Activated CD4-positive, CD25-positive, alpha-beta regulatory T cell treated with anti-CD3 and anti-CD28 coated beads, Interleukin-2, amount 50 U/mL, for 16 hours (primary cell): ENCODE measurements around the gene OPN3.
"Not testable (repeated sequence)": the region's sequence is repeated elsewhere in the genome, so short reads cannot be mapped to it uniquely, and the experiment has no call there.

Experiments used
- DNase-seq: peaks from one replicate; pipeline ENCODE4 v3.0.0-alpha.2; 2020; ENCODE audit warnings: low read depth, low spot score

OPN3 gene, protein sequence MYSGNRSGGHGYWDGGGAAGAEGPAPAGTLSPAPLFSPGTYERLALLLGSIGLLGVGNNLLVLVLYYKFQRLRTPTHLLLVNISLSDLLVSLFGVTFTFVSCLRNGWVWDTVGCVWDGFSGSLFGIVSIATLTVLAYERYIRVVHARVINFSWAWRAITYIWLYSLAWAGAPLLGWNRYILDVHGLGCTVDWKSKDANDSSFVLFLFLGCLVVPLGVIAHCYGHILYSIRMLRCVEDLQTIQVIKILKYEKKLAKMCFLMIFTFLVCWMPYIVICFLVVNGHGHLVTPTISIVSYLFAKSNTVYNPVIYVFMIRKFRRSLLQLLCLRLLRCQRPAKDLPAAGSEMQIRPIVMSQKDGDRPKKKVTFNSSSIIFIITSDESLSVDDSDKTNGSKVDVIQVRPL

GRCh38 chr1:241640149-241640866 lies at the start of gene OPN3, which contains the start of gene CHML:
OPN3 (minus strand) TSS chr1:241640369; CDS start chr1:241640254, 115 bp downstream.
CHML (minus strand) TSS chr1:241640369; CDS start chr1:241635766, 4,603 bp downstream.
- peak; percentile 79 for DNase-seq

GRCh38 chr1:241688940-241689368 lies 48.8 kb upstream of the OPN3 start:
- DNase-seq: no peak

DNA sequence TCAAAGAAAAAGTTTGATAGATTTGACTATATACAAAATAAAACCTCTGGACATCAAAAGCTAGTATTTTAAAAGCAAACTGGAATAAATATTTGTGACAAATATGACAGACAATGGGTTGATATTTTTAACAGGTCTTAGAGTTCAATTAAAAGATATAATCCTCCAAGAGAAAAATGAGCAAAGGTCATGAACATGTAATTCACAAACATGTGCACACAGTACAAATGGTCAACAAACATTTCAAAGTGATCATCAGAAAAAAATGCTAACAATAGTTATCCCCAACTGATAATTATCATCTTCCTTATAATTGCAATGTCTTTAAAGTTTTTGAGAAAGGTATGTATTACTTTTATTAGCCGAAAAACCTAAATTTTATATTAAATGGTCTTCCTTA lies 43.9 kb upstream of the OPN3 start:
- DNase-seq: no peak

GRCh38 chr1:241682921-241683320 lies 42.8 kb upstream of the OPN3 start:
- DNase-seq: no peak

- not testable (repeated sequence) for DNase-seq
Measured at GRCh38 chr1:241681861-241682448, 41.8 kb upstream of the OPN3 start.

GRCh38 chr1:241679961-241680360 lies 39.8 kb upstream of the OPN3 start:
- DNase-seq: no peak

DNA sequence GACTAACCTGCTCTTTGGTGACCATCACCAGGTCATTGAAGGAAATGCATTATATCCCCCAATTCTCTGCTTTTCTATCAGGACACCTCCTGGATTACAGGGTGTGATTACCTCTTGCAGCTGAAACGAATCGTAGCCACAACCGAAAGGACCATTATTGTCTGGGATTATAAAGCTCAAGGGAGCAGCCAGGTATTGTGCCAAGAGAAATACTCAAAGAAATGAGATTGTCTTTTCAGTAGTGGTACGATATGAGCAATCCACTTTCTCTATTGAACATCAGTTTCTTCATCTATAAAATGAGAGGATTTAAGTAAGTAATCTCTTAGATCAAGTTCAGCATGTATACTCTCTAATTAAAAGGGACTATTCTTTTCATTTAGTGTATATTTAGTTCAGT lies 39.2 kb upstream of the OPN3 start:
- no peak for DNase-seq

GRCh38 chr1:241678536-241678935 lies 38.4 kb upstream of the OPN3 start:
- no peak for DNase-seq

DNA sequence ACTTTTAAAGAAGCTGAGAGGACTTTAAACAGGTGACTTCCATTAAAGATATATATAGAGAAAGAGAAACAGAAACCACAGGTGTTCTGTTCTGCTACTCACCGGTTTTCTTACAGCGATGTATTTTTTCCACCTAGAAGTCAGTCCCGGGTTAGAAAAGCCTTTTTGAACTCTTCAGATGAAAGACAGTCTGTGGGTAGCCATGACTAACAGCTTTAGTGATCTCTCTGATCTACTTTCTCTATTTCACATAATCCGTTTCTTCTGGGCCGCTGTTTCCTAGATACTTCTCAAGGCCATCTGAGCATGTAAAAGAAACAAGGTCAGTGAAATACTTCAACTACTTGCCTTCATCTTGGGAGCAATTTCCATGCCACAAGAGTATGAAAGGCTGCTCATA lies 37.0 kb upstream of the OPN3 start:
- DNase-seq: peak; percentile 9

DNA sequence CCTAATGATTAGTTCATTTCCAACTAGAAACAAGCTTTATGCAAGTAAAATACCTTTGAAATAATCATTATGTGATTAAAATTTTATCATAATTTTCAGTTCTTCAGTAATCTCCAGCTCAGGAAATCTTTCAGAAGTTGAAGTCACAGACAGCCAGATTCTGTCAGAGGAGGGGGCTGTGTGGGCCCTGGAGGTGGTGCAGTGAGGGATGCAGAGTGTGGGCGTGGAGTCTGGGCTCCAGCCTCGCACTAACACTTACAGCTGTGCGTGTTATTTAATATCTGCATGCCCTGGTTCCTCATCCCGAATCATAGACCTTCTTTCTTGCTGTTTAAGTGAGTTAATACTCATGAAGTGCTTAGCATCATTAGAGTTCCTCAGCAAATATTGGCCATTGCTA lies 35.8 kb upstream of the OPN3 start:
- DNase-seq: no peak

DNA sequence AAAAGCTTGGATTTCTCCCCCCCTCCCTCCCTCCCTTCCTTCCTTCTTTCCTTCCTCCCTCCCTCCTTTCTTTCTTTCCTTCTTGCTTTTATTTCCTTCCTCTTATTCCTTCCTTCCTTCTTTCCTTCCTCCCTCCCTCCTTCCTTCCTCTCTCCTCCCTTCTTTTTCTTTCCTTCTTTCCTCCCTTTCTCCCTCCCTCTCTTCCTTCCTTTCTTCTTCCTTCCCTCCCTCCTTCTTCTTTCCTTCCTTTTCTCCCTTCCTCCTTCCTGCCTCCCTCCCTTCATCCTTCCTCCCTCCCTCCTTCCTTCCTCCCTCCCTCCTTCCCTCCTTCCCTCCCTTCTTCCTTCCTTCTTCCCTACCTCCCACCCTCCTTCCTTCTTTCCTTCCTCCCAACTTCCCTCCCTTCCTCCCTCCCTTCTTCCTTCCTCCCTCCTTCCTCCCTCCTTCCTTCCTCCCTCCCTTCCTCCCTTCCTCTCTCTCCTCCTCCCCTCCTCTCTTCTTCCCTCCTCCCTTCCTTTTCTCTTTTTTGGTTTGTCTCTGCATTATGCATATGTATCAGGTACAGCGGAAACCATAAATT lies 34.7 kb upstream of the OPN3 start:
- DNase-seq: no peak

DNA sequence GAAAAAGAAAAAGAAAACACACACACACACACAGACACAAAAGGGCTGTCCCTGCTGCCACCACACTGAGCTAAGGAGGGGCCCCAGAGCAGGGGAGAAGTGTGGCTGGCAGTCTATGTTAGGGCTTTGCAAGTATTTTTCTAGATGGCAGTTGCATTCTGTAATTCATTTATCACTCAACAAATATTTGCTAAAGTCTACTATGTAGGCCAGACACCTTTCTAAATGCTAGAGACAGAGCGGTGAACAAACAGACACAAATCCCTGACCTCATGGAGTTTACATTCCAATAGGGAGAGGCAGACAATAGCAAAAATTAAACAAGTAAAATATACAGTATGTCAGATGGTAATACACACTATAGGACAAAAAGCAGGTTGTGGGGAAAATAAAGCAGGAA lies 32.1 kb upstream of the OPN3 start:
- DNase-seq: no peak

DNA sequence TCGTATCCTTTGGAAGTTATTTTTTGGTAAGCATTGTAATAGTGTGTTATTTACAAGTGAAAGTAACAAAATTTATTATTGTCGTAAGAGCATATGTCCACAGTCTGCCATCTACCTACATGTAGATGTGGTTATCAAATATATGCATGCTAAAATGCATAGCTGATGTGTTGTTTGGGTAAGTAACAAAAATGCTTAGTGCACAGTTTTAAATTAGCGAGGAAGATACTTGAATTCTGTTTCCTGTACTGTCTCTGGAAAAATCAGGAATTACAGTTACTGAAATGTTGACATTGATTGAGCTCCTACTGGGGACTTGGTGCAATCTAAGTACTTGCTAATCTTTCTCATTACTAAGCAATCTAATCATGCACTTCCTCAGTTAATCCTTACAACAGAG lies 26.2 kb upstream of the OPN3 start:
- DNase-seq: no peak

GRCh38 chr1:241660424-241660972 lies 20.3 kb upstream of the OPN3 start:
- no peak for DNase-seq

- not testable (repeated sequence) for DNase-seq
Measured at GRCh38 chr1:241659016-241659415, 18.8 kb upstream of the OPN3 start.

DNA sequence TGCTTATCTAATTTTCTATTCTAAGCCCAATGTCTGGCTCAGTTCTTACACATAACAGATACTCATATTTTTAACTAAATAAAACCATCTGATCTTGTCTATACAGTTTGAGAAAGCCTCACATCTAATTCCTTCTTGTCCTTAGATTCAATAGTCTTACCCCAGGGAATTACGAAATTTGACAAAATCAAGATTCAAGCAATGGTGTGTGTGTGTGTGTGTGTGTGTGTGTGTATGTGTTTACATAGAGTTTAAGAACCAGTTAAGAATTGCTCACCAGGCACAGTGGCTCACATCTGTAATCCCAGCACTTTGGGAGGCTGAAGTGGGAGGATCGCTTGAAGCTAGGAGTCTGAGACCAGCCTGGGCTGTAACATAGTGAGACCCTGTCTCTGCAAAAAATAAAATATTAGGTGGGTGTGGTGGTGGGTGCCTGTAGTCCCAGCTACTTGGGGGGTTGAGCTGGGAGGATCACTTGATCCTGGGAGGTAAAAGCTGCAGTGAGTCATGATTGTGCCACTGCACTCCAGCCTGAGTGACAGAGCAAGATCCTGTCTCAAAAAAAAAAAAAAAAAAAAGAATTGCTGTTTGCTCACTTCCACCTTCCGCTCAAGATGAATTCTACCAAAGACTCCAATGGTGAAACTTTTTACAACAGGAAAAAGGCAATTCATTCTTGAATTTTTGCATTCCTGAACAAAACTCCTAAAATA lies 18.1 kb upstream of the OPN3 start:
- DNase-seq: no peak

DNA sequence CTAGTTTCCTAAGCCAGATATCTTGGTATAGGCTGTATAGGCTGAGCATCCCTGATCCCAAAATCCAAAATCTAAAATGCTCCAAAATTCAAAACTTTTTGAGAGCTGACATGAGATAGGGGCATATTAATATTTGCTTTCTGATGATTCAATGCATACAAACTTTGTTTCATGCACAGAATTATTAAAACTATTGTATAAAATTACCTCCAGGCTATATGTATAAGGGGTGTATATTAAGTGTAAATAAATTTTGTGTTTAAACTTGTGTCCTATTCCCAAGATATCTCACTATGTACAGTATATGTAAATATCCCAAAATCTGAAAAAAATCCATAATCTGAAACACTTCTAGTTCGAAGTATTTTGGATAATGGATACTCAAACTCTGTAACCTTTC lies 14.5 kb upstream of the OPN3 start:
- no peak for DNase-seq

GRCh38 chr1:241654019-241654418 lies 13.8 kb upstream of the OPN3 start:
- DNase-seq: no peak

DNA sequence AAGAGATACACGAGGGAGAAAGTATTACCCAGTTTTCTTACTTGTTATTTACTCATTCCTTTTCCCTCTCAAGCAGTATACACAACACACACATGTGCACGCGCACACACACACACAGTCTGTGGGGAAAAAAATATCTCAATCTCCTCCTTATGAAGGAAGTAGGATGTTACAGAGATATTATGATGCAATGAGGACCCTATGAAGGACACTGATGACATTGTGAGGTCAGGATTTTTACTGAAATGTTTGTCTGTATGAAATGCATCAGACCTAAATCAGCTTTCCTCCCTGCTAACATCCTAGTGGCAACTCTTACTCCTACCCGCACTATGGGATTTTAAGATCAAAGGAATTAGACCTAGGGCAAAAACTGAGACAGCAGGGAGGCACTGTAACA lies 11.8 kb upstream of the OPN3 start, which contains the start of gene WDR64:
Gene WDR64 (plus strand): TSS at position 270 of the 400 bp plus-strand sequence. CDS start 204 bp downstream, outside the sequence.
- DNase-seq: no peak

GRCh38 chr1:241648159-241648558 lies 8.0 kb upstream of the OPN3 start:
- DNase-seq: no peak

- DNase-seq: no peak
Measured at GRCh38 chr1:241647658-241648057, 7.5 kb upstream of the OPN3 start.
